PC-9 (cell line): Measurements from ENCODE around the gene AGPAT3. TPM values are rescaled to one million over a fixed set of nuclear protein-coding genes. Genes with fewer than 3 reads are reported as not detected.

Source experiments
- BruUV-seq: library from RNA; stranded (reverse); fragments of 400-500 nt; replicated peaks from 2 replicates; lab custom pipeline; 2021; lab: Mats Ljungman, UMichigan
- CTCF ChIA-PET: fragments of 300-600 bp; sonication (Branson Sonifier 250); formaldehyde crosslinking; loops from one replicate; lab custom pipeline; 2022; ENCODE audit warnings: antibody characterized with exemption; lab: Charles Lee
- POLR2A ChIA-PET: fragments of 300-600 bp; sonication (Branson Sonifier 250); formaldehyde crosslinking; loops from one replicate; lab custom pipeline; 2022; ENCODE audit warnings: antibody characterized with exemption; ENCODE audit not compliant: unreplicated experiment; lab: Charles Lee
- DNase-seq, 2 experiments: peaks; one replicate each; pipeline versions ENCODE4 v3.0.0 to v3.0.0-alpha.2; 2015 to 2022; ENCODE audit warnings: mixed read lengths in 1 of 2
- H2AFZ ChIP-seq: fragments of 200-600 bp; sonication (generic); 2 replicates; pipeline ENCODE4 v1.8.1; 2017; ENCODE audit warnings: antibody characterized with exemption
- H3F3A ChIP-seq: fragments of 200-600 bp; sonication (generic); 2 replicates; pipeline ENCODE4 v1.8.1; 2017; ENCODE audit warnings: antibody characterized with exemption, mild to moderate bottlenecking, low read depth; ENCODE audit not compliant: insufficient read depth
- H3K27ac ChIP-seq: fragments of 200-600 bp; sonication (generic); 2 replicates; pipeline ENCODE4 v1.6.1; 2016; ENCODE audit warnings: mixed run types
- H3K27me3 ChIP-seq: fragments of 200-600 bp; sonication (generic); 2 replicates; pipeline ENCODE4 v1.6.1; 2016; ENCODE audit warnings: low read depth, mixed run types; ENCODE audit not compliant: insufficient read depth
- H3K36me3 ChIP-seq: fragments of 200-600 bp; sonication (generic); 2 replicates; pipeline ENCODE4 v1.6.1; 2016; ENCODE audit warnings: low read depth, mixed run types
- H3K4me1 ChIP-seq: fragments of 200-600 bp; sonication (generic); replicated peaks from 2 replicates; pipeline ENCODE4 v1.6.1; 2016; ENCODE audit warnings: mixed run types; ENCODE audit not compliant: insufficient read depth
- H3K4me2 ChIP-seq: fragments of 200-600 bp; sonication (generic); 2 replicates; pipeline ENCODE4 v1.6.1; 2017; ENCODE audit warnings: mixed run types
- H3K4me3 ChIP-seq: fragments of 200-600 bp; sonication (generic); 2 replicates; pipeline ENCODE4 v1.6.1; 2016; ENCODE audit warnings: mixed run types
- H3K79me2 ChIP-seq: fragments of 200-600 bp; sonication (generic); 2 replicates; pipeline ENCODE4 v1.6.1; 2017; ENCODE audit warnings: low read depth, mixed run types
- H3K9me2 ChIP-seq: fragments of 200-600 bp; sonication (generic); 2 replicates; pipeline ENCODE4 v1.8.1; 2017; ENCODE audit warnings: mild to moderate bottlenecking; ENCODE audit not compliant: insufficient read depth
- H3K9me3 ChIP-seq: fragments of 200-600 bp; sonication (generic); 2 replicates; pipeline ENCODE4 v1.8.1; 2016; ENCODE audit warnings: low read depth; ENCODE audit not compliant: insufficient read depth
- H4K20me1 ChIP-seq: fragments of 200-600 bp; sonication (generic); 2 replicates; pipeline ENCODE4 v1.8.1; 2017; ENCODE audit not compliant: insufficient read depth
- EZH2 ChIP-seq: fragments of 200-600 bp; sonication (generic); IDR thresholded peaks from 2 replicates; pipeline ENCODE4 v1.8.0; 2017; ENCODE audit warnings: antibody characterized with exemption, low read depth
- intact Hi-C: fragments of 100-400 bp; cut with micrococcal nuclease; formaldehyde crosslinking; loops from one replicate; pipeline ENCODE4 v1.10.0; 2022; ENCODE audit not compliant: unreplicated experiment
- total RNA-seq: library from RNA; stranded (reverse); gene quantifications from 2 replicates; pipeline ENCODE4 v1.2.3, GENCODE V29; 2021
- TF ChIP-seq, protein P1 (sequence below): fragments of 200-600 bp; sonication (generic); conservative IDR thresholded peaks from 2 replicates; pipeline ENCODE4 v1.6.1; 2017; ENCODE audit warnings: mixed run types, antibody characterized with exemption, mild to moderate bottlenecking, moderate library complexity

Gene AGPAT3
- total RNA-seq, 1 experiment from 2014 or later, result 39.0 TPM

DNA sequence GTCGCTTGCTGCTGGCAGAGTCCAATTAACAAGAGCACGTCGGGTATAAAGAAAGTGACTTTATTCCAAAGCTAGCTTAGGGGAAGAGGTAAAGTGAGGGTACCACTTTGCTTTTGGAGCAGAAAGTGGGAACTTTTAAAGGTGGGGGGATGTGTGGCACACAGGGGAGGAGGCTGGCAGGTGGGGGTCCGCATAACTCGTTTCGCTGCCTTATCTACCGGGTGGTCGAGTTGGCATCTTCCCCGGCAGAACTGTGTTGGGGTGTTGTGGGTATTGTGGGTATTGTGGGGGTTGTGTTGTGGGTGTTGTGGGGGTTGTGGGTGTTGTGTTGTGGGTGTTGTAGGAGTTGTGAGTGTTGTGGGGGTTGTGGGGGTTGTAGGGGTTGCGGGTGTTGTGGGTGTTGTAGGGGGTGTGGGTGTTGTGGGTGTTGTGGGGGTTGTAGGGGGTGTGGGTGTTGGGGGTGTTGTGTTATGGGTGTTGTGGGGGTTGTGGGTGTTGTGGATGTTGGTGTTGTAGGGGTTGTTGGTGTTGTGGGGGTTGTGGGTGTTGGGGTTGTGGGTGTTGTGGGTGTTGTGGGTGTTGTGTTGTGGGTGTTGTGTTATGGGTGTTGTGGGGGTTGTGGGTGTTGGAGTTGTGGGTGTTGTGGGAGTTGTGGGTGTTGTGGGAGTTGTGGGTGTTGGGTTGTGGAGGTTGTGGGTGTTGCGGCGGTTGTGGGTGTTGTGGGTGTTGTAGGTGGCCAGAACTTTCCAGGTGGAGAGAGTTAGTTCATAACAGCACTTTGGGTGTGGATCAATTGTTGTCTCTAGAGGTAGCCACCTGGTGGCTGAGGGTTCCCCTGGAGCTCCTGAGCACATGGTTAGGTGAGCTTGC is 52.7 kb downstream of the AGPAT3 start:
- ChIA-PET POLR2A (no interaction called here), CTCF (interaction anchor here (0.6 kb wide), 1 partner anchor 54 kb away, joined by 3 read pairs; no protein-coding TSS in a partner anchor)
- Histone ChIP-seq H3F3A (no peaks in the 10 kb centered on the region), H3K9me3 (no peaks in the 10 kb centered on the region), H3K27ac (no peak overlapping the region), H3K9me2 (no peaks in the 10 kb centered on the region), H3K79me2 (no peaks in the 10 kb centered on the region), H3K4me2 (no peak overlapping the region), H3K27me3 (no peaks in the 10 kb centered on the region), H3K4me3 (no peak overlapping the region), H3K36me3 (no peaks in the 10 kb centered on the region), H2AFZ (no peak overlapping the region), H4K20me1 (no peaks in the 10 kb centered on the region; the same call in 1 of the 2 replicates), H3K4me1 (no peaks in the 10 kb centered on the region)
- intact Hi-C loops, result no loop called here
- DNase-seq, result no peak
- BruUV-seq, result no TSS peak
- TF ChIP-seq, protein P1, sequence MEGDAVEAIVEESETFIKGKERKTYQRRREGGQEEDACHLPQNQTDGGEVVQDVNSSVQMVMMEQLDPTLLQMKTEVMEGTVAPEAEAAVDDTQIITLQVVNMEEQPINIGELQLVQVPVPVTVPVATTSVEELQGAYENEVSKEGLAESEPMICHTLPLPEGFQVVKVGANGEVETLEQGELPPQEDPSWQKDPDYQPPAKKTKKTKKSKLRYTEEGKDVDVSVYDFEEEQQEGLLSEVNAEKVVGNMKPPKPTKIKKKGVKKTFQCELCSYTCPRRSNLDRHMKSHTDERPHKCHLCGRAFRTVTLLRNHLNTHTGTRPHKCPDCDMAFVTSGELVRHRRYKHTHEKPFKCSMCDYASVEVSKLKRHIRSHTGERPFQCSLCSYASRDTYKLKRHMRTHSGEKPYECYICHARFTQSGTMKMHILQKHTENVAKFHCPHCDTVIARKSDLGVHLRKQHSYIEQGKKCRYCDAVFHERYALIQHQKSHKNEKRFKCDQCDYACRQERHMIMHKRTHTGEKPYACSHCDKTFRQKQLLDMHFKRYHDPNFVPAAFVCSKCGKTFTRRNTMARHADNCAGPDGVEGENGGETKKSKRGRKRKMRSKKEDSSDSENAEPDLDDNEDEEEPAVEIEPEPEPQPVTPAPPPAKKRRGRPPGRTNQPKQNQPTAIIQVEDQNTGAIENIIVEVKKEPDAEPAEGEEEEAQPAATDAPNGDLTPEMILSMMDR, result 0 out of 2 replicates have a peak, but pooled peaks have one; percentile 22
- TF ChIP-seq EZH2, result no peak

DNA sequence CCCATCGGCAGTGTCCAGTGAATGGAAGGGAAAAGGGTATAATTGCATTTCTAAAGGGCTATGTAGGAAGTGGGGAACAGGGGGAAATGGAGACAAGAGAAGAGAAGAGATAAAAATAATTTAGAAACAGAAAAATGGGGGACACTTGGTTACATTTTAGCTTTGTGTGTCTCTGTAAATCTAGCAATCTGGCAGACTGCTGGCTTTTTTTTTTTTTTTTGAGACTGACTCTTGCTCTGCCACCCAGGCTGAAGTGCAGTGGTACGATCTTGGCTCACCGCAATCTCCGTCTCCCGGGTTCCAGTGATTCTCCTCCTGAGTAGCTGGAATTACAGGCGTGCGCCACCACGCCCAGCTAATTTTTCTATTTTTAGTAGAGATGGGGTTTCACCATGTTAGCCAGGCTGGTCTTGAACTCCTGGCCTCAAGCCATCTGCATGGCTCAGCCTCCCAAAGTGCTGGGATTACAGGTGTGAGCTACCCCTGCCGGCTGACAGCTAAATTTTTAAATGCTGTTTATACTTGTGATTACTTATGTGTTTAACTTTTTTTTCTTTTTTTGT is 53.4 kb downstream of the AGPAT3 start:
- Histone ChIP-seq H3K4me3 (no peak overlapping the region), H3K9me3 (no peaks in the 10 kb centered on the region), H3K79me2 (no peaks in the 10 kb centered on the region), H3K4me2 (no peak overlapping the region), H3K4me1 (no peaks in the 10 kb centered on the region), H3K9me2 (no peaks in the 10 kb centered on the region), H3F3A (no peaks in the 10 kb centered on the region), H2AFZ (no peak overlapping the region), H3K27me3 (no peaks in the 10 kb centered on the region), H3K27ac (no peak overlapping the region), H4K20me1 (no peaks in the 10 kb centered on the region; the same call in 1 of the 2 replicates), H3K36me3 (no peaks in the 10 kb centered on the region)
- POLR2A ChIA-PET, result no interaction called here
- TF ChIP-seq, protein P1, result no peak; the same call in 1 of the 2 replicates
- TF ChIP-seq EZH2, result no peak
- no peak for DNase-seq
- intact Hi-C loops, result no loop called here
- CTCF ChIA-PET, result interaction anchor here (0.6 kb wide), 1 partner anchor 55 kb away, joined by 3 read pairs; no protein-coding TSS in a partner anchor
- BruUV-seq, result no TSS peak

DNA sequence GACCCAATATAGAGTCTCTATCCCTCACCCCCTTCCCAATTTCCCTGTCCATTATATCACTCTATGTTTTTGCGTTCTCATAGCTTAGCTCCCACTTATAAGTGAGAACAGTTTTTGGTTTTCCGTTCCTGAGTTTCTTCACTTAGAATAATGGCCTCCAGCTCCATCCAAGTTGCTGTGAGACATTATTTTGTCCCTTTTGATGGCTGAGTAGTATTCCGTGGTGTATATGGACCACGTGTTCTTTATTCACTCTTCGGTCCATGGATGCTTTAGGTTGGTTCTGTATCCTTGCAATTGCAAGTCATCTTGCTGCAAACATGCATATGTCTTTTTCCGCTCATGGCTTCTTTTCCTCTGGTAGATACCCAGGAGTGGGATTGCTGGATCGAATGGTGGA is 54.3 kb downstream of the AGPAT3 start:
- ChIA-PET CTCF (no interaction called here), POLR2A (no interaction called here)
- H3K4me2 ChIP-seq, result no peak overlapping the region
- TF ChIP-seq, protein P1, result no peak
- no peaks in the 10 kb centered on the region for H3K79me2 ChIP-seq
- no peaks in the 10 kb centered on the region for H3K27me3 ChIP-seq
- H3K9me2 ChIP-seq, result no peaks in the 10 kb centered on the region
- no peaks in the 10 kb centered on the region for H3K4me1 ChIP-seq
- no peaks in the 10 kb centered on the region for H3K36me3 ChIP-seq
- H2AFZ ChIP-seq, result no peak overlapping the region
- H3F3A ChIP-seq, result no peaks in the 10 kb centered on the region
- intact Hi-C loops, result no loop called here
- H3K27ac ChIP-seq, result no peak overlapping the region
- no TSS peak for BruUV-seq
- H3K4me3 ChIP-seq, result no peak overlapping the region
- no peak for DNase-seq
- no peaks in the 10 kb centered on the region; the same call in 1 of the 2 replicates for H4K20me1 ChIP-seq
- H3K9me3 ChIP-seq, result no peaks in the 10 kb centered on the region
